Nephron (organoid): ENCODE data around the gene SYCN.

ENCODE experiments used
- H3K27ac Mint-ChIP-seq, 3 experiments: 2 replicates each; pipeline ENCODE4 v1.8.0; 2020; ENCODE audit warnings: mixed read lengths in 3 of 3, mild to moderate bottlenecking in 2 of 3, moderate library complexity in 1 of 3
- H3K27me3 Mint-ChIP-seq: 2 replicates; pipeline ENCODE4 v1.8.0; 2021; ENCODE audit warnings: low read depth, mild to moderate bottlenecking, moderate library complexity, mixed read lengths
- H3K36me3 Mint-ChIP-seq: 2 replicates; pipeline ENCODE4 v1.8.0; 2020; ENCODE audit warnings: low read depth, mixed read lengths
- H3K4me1 Mint-ChIP-seq: 2 replicates; pipeline ENCODE4 v1.8.0; 2020; ENCODE audit warnings: mixed read lengths
- H3K4me3 Mint-ChIP-seq, 3 experiments: 2 replicates each; pipeline ENCODE4 v1.8.0; 2020; ENCODE audit warnings: mild to moderate bottlenecking in 3 of 3, mixed read lengths in 3 of 3, moderate library complexity in 2 of 3
- H3K9me3 Mint-ChIP-seq: 2 replicates; pipeline ENCODE4 v1.8.0; 2020; ENCODE audit warnings: mixed read lengths
- CTCF ChIP-seq, 3 experiments: fragments of 200-600 bp; sonication (generic); IDR thresholded peaks; one replicate each; pipeline ENCODE4 v1.5.0; 2021; ENCODE audit warnings: antibody characterized with exemption in 3 of 3; ENCODE audit not compliant: unreplicated experiment in 3 of 3

Gene SYCN

GRCh38 chr19:39192846-39193245 lies 11.2 kb downstream of the SYCN start:
- Mint-ChIP-seq H3K27ac (no peak overlapping the region), H3K9me3 (no peaks in the 10 kb centered on the region), H3K4me1 (peaks cover 5% of the 10 kb centered on the region), H3K27me3 (peaks cover 40% of the 10 kb centered on the region), H3K4me3 (no peak overlapping the region), H3K36me3 (no peaks in the 10 kb centered on the region)
- no peak for TF ChIP-seq CTCF (IDR thresholded peaks at IDR 0.05; ENCODE audit: unreplicated experiment in 3 of 3)

- Mint-ChIP-seq H3K36me3 (peaks cover 2% of the 10 kb centered on the region), H3K27ac (no peak overlapping the region), H3K4me1 (no peaks in the 10 kb centered on the region), H3K4me3 (no peak overlapping the region), H3K9me3 (no peaks in the 10 kb centered on the region), H3K27me3 (peaks cover 25% of the 10 kb centered on the region)
- TF ChIP-seq CTCF (IDR thresholded peaks at IDR 0.05; ENCODE audit: unreplicated experiment in 3 of 3): no peak
These were observed 13.3 kb downstream of the SYCN start for GRCh38 chr19:39190768-39191167.

GRCh38 chr19:39188960-39189359 lies 15.1 kb downstream of the SYCN start:
- no peak overlapping the region for H3K4me3 Mint-ChIP-seq
- H3K27me3 Mint-ChIP-seq: peaks cover 11% of the 10 kb centered on the region
- TF ChIP-seq CTCF (IDR thresholded peaks at IDR 0.05; ENCODE audit: unreplicated experiment in 3 of 3): no peak
- H3K27ac Mint-ChIP-seq: no peak overlapping the region
- H3K9me3 Mint-ChIP-seq: no peaks in the 10 kb centered on the region
- H3K36me3 Mint-ChIP-seq: peaks cover 3% of the 10 kb centered on the region
- no peaks in the 10 kb centered on the region for H3K4me1 Mint-ChIP-seq

- Mint-ChIP-seq H3K27me3 (peaks cover 8% of the 10 kb centered on the region), H3K4me3 (no peak overlapping the region), H3K4me1 (no peaks in the 10 kb centered on the region), H3K27ac (no peak overlapping the region), H3K9me3 (no peaks in the 10 kb centered on the region), H3K36me3 (peaks cover 9% of the 10 kb centered on the region)
- TF ChIP-seq CTCF (IDR thresholded peaks at IDR 0.05; ENCODE audit: unreplicated experiment in 3 of 3): peak in 2 of 3 experiments; percentile 6 to 21
These were observed 16.5 kb downstream of the SYCN start for GRCh38 chr19:39187552-39187943.

GRCh38 chr19:39186391-39186790 lies 17.7 kb downstream of the SYCN start:
- Mint-ChIP-seq H3K4me1 (no peaks in the 10 kb centered on the region), H3K36me3 (peaks cover 13% of the 10 kb centered on the region), H3K27me3 (peaks cover 8% of the 10 kb centered on the region), H3K4me3 (no peak overlapping the region), H3K27ac (no peak overlapping the region), H3K9me3 (no peaks in the 10 kb centered on the region)
- no peak for TF ChIP-seq CTCF (IDR thresholded peaks at IDR 0.05; ENCODE audit: unreplicated experiment in 3 of 3)

- TF ChIP-seq CTCF (IDR thresholded peaks at IDR 0.05; ENCODE audit: unreplicated experiment in 3 of 3): no peak
- Mint-ChIP-seq H3K4me3 (no peak overlapping the region), H3K27me3 (peaks cover 4% of the 10 kb centered on the region), H3K4me1 (no peaks in the 10 kb centered on the region), H3K9me3 (no peaks in the 10 kb centered on the region), H3K27ac (no peak overlapping the region), H3K36me3 (peaks cover 22% of the 10 kb centered on the region)
These were observed 21.0 kb downstream of the SYCN start for GRCh38 chr19:39183104-39183503.
